NCI-H2081 (cell line): Measurements from ENCODE around the gene THBS2.
"Not testable (repeated sequence)": the region's sequence is repeated elsewhere in the genome, so short reads cannot be mapped to it uniquely, and the experiment has no call there.

ENCODE experiments used
- DNase-seq, 2 experiments: peaks; one replicate each; lab custom pipeline; 2025; lab: John Stamatoyannopoulos, UW

The THBS2 gene

GRCh38 chr6:169253337-169254238, at the start of gene THBS2:
TSS of gene THBS2 (minus strand) at chr6:169253846. CDS start at chr6:169250784, 3,062 bp downstream.
- DNase-seq, result no peak

- DNase-seq, result no peak
Observed at GRCh38 chr6:169302716-169303115, 49.1 kb upstream of the THBS2 start.

- DNase-seq, result no peak
Observed at GRCh38 chr6:169302255-169302654, 48.6 kb upstream of the THBS2 start.

- no peak for DNase-seq
Observed at GRCh38 chr6:169300916-169301315, 47.3 kb upstream of the THBS2 start.

DNA sequence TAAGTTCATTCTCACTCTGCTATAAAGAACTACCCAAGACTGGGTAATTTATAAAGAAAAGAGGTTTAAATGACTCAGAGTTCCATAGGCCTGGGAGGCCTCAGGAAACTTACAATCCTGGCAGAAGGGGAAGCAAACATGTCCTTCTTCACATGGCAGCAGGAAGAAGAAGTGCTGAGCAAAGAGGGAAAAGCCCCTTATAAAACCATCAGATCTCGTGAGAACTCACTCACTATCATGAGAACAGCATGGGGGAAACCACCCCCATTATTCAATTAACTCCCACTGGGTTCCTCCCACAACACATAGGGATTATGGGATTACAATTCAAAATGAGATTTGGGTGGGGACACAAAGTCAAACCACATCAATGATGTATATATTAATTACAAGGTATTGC, 45.0 kb upstream of the THBS2 start:
- DNase-seq, result not testable (repeated sequence)

DNA sequence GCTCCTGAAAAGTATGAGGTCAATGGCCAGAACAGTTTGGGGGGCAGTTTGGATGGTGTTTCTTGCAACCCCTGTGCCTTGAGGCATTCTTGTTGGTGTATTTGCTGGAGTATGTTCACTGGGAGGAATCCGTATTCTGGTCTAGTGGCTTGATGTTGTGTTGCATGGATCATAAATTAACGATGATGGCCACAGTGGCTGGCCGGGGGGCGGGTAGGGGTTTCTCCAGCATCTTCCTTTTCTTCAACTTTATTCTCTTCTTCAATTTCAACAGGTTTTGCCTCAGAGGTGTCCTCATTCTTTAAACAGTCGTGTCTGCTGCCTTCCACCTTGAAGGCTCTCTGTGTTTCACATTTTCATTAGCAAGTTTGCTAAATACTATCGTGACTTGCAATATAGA, 43.0 kb upstream of the THBS2 start:
- no peak for DNase-seq

DNA sequence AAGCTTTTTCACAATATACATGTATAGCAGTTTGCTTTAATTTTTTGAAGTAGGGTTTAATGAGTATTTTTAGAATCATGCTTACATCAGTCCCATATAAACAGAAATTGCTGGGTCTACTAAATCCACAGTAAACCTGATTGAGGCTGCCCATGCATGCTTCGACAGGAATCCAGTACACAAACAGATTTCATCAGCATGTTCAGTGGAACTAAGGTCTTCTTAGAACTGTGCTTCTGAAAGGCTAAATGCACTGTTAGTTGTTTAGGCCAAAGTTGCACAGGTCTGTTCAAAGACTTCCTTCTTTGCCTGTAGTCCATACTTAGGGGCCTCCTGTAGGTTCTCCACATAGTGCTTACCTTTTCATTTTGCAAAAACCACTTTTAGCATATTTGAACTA, 42.5 kb upstream of the THBS2 start:
- DNase-seq, result no peak

DNA sequence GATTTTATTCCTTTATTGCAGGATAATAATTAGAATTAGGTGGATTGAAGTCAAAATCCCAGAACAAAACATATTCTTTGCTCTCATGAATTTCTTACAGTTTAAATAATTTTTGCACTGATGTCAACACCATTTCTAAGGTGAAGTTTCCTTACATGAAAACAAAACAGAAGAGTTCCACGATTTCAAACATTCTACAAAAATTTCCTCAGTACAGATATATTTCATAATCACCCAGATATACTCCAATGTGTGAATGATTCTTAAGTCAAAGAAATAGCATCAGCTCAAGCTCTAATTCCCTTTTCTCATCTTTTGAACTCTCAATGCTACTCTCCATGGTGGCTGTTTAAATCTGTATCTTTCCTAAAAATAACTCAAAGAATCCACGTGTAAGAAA, 39.5 kb upstream of the THBS2 start:
- DNase-seq, result no peak

- no peak for DNase-seq
Observed at GRCh38 chr6:169292338-169293124, 38.9 kb upstream of the THBS2 start.

DNA sequence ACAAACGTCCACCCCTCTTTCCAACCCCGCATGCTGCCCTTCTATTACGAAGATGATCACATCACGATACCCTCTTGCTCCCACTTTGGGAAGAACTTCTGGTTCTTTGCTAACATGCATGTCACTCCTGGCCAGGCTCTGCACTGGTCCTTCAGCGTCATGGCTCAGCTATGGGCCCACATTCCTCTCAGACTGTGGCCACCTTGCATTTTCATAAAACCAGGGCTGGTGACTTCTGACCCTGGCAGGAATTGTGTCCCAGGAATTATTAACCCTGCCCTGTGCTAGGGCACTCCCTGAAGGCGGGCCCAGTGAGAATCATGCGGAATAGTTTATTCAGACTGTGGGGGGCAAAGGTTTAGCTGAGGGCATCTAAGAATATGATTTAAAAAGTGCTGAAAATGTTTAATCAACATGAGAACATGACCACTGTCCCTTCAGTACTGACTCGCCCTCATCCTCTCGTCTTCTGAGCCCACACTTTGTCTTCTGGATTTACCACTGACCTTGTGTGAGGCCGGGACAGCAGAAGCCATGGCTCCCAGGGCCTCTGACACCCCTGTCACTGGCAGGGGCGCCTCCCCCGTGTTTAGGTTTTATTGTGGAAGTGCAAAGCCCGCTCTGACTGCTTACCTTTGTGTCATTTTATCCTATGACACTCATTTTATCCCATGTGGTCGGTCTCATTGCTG, 38.1 kb upstream of the THBS2 start:
- DNase-seq, result no peak

- no peak for DNase-seq
Observed at GRCh38 chr6:169291148-169291547, 37.5 kb upstream of the THBS2 start.

DNA sequence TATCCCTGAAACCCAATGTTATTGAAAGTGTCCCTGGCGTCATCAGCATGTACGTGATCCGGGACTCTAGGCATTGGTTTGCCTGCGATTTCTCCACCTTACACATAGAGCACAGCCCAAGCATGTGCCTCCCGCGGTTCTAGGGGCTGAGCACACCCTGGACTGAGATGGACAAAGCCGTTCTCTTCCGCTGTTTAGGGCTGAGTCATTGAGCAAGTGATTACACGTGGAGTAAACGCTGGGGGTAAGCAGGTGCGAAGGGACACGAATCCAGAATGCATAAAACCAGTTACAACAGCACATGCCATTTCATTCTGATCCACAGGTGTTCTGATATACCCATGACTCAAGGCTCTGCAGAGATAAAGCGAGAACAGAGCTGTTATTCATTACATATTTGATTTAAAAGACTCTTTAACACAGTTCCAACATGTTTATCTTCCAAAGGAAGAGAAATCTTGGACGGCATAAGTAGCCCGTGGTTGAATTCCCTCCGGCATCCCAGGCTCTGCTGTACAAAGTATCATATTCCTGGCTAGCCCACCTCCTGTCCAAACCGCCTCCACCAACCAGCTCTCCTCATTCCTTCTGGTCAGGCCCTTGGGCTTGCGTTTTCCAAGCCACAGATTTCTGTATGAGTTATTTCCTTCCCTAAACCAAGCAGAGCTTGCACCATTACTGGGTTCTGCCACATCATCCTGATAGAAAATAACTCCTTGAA, 36.1 kb upstream of the THBS2 start:
- no peak for DNase-seq

GRCh38 chr6:169289257-169289618, 35.6 kb upstream of the THBS2 start:
- no peak for DNase-seq

GRCh38 chr6:169288591-169288990, 34.9 kb upstream of the THBS2 start:
- DNase-seq, result no peak

GRCh38 chr6:169287675-169288074, 34.0 kb upstream of the THBS2 start:
- DNase-seq, result no peak

GRCh38 chr6:169286961-169287360, 33.3 kb upstream of the THBS2 start:
- no peak for DNase-seq

GRCh38 chr6:169285165-169285564, 31.5 kb upstream of the THBS2 start:
- no peak for DNase-seq

DNA sequence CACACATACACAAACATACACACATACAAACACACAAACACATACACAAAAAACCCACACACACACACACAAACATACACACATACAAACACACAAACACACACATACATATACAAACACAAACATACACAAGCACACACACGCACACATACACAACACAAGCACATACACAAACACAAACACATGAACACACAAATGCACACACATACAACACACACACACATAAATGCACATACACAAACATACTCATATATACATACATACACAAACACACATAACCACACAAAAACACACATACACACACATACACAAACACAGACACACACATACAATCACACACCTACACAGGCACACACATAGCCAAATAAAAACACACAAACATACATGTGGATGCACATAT, 30.3 kb upstream of the THBS2 start:
- no peak for DNase-seq

GRCh38 chr6:169282043-169282442, 28.4 kb upstream of the THBS2 start:
- DNase-seq, result no peak

DNA sequence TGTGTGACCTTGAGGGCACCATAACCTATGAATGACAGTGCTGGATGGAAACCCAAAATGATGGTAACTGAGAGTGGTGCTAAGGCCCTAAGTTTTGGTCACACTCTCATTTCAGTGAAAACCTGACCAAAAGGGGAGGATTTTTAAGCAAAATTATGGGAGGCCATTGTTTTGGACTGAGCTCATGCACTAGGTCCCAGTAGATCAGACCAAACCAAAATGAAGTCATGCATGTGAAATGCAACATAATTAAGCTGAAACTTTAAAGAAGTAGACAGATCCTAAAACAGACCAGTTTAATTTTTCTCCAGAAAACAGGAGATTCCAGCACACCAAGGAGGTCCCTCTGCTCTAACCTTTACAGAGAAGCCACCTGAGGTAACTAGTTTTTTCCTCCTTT, 24.0 kb upstream of the THBS2 start:
- no peak for DNase-seq

- DNase-seq, result no peak
Observed at GRCh38 chr6:169274781-169275180, 21.1 kb upstream of the THBS2 start.

- no peak for DNase-seq
Observed at GRCh38 chr6:169273511-169273910, 19.9 kb upstream of the THBS2 start.
